Measurements from ENCODE around the gene KCNK4.

- TF ChIP-seq CTCF (IDR thresholded peaks at IDR 0.05; ENCODE audit: insufficient read depth, low read length): no peak
- no peak for TF ChIP-seq GABPA (IDR thresholded peaks at IDR 0.05; ENCODE audit: low read depth)
- TF ChIP-seq REST (IDR thresholded peaks at IDR 0.05; ENCODE audit: insufficient replicate concordance, low read depth): no peak
- peak; percentile 56 for TF ChIP-seq POLR2AphosphoS5 (IDR thresholded peaks at IDR 0.05; ENCODE audit: low read depth)
Measured at GRCh38 chr11:64341851-64342791, 51.0 kb downstream of the KCNK4 start.

All from HL-60 (cell line).